Stimulated activated CD4-positive, alpha-beta T cell treated with anti-CD3 and anti-CD28 coated beads, Interleukin-15, amount 100 ng/mL, for 1 hour (primary cell): ENCODE measurements around the gene BTN2A1.
A peak's percentile ranks its signal among the peaks of the same experiment; 100 is the strongest.
"Not testable (repeated sequence)": the region's sequence is repeated elsewhere in the genome, so short reads cannot be mapped to it uniquely, and the experiment has no call there.

Experiments used
- DNase-seq, 2 donors: peaks; one replicate each; pipeline ENCODE4 v3.0.0-alpha.2; 2020; ENCODE audit warnings: low read depth in 1 of 2, low spot score in 1 of 2

BTN2A1 gene

GRCh38 chr6:26491604-26492003, 33.8 kb downstream of the BTN2A1 start:
- DNase-seq: no peak

GRCh38 chr6:26493258-26493657, 35.5 kb downstream of the BTN2A1 start:
- DNase-seq: no peak

- no peak for DNase-seq
Observed at GRCh38 chr6:26494117-26494516, 36.4 kb downstream of the BTN2A1 start.

GRCh38 chr6:26495281-26495680, 37.5 kb downstream of the BTN2A1 start:
- no peak for DNase-seq

DNA sequence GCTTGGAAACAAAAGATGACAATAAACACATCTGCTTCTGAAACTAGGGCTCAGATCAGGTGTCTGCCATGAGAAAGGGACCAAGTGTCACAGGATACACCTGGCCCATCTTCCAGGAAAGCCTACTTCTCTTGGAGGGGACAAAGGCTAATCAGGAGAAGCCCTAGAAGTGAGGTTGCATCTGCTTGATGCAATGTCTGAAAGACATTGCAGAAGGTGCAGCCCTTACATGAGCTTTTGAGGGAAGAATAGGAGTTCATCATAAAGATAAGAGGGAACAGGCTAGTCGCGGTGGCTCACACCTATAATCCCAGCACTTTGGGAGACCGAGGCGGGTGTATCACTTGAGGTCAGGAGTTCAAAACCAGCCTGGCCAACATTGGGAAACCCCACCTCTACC, 39.9 kb downstream of the BTN2A1 start:
- no peak for DNase-seq

DNA sequence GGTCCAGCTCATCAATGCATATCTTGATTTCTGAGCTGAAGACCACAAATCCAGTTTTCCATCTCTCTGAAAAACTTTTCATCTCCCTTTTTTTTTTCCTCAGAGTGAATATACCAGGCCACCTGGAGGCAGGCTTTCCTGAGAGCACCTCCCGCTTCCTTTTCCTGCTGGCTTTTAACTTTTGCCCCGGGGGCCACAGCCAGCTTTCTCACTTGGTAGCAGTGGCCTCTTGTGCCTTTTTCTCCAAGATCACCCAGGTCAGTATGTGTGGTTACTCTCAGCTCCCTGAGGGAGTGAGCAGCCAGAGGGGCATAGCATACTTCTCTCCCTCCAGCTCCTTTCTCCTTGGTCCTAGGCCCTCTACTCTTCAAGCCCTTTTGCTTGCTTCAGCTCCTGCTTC, 42.3 kb downstream of the BTN2A1 start, which contains the start of gene BTN1A1:
BTN1A1 (plus strand) TSS at position 202 of the 400 bp plus-strand sequence. CDS start 984 bp downstream, outside the sequence.
- no peak for DNase-seq

GRCh38 chr6:26501482-26501986, 43.8 kb downstream of the BTN2A1 start:
- peak; percentile 3 to 22 for DNase-seq

GRCh38 chr6:26502165-26502564, 44.4 kb downstream of the BTN2A1 start:
- DNase-seq: no peak

DNA sequence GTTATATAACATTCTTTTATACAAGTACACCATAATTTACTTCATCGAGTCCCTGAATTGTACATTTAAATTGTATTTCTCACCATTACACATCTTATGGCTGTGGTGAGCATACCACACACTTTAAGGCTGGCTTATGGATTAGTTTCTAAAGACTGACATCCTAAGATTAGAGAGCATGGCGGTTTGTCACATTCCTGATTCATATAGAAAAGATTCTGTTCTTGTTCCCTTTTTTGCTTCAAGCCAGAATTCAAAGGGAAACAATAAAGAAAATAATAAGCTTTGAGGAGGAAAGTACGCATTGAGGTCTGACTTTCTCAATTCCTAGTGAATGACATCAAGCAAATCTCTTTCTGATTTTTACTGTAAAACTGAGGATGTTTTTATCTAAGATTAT, 44.9 kb downstream of the BTN2A1 start:
- no peak for DNase-seq

DNA sequence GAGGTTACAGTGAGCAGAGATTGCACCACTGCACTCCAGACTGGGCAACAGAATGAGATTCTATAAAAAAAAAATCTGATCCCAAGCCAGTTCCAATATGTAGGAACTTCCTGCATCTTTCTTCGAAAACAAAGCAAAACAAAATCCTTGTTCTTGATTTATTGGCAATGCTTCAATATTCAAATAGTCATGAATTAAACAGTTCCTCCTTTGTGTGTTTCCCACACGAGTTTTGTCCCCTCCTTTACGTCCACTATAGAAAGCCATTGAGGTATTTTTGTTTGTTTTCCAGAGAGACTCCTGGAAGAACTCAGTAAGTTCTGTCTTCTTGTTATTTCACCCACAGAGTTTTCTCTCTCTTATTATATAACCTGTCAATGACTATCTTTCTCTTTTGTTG, 49.9 kb downstream of the BTN2A1 start:
- DNase-seq: no peak

- DNase-seq: not testable (repeated sequence)
Observed at GRCh38 chr6:26511033-26511432, 53.3 kb downstream of the BTN2A1 start.

- no peak for DNase-seq
Observed at GRCh38 chr6:26514984-26515383, 57.2 kb downstream of the BTN2A1 start.

GRCh38 chr6:26516481-26517427, 59.0 kb downstream of the BTN2A1 start:
- DNase-seq: no peak
